ENCODE results near the gene ZNF787.

GRCh38 chr19:56148096-56148495 lies 27.0 kb upstream of the ZNF787 start:
- TF ChIP-seq ZNF8 (CRISPR knock-in tag; IDR thresholded peaks at IDR 0.05) (no peak), TCF4 (CRISPR knock-in tag; IDR thresholded peaks at IDR 0.05; ENCODE audit: borderline replicate concordance) (no peak), ARNTL (CRISPR knock-in tag; IDR thresholded peaks at IDR 0.05; ENCODE audit: borderline replicate concordance, low read depth) (no peak), RARB (CRISPR knock-in tag; IDR thresholded peaks at IDR 0.05) (no peak), GLIS3 (CRISPR knock-in tag; IDR thresholded peaks at IDR 0.05) (no peak), ZC3H10 (CRISPR knock-in tag; IDR thresholded peaks at IDR 0.05) (no peak), ZFP3 (CRISPR knock-in tag; IDR thresholded peaks at IDR 0.05) (no peak), TOX (CRISPR knock-in tag; IDR thresholded peaks at IDR 0.05; ENCODE audit: borderline replicate concordance) (no peak), CREB5 (CRISPR knock-in tag; IDR thresholded peaks at IDR 0.05; ENCODE audit: low read depth) (no peak), POU6F1 (CRISPR knock-in tag; IDR thresholded peaks at IDR 0.05; ENCODE audit: borderline replicate concordance, low read depth) (no peak), ZNF70 (CRISPR knock-in tag; IDR thresholded peaks at IDR 0.05) (no peak), PATZ1 (CRISPR knock-in tag; IDR thresholded peaks at IDR 0.05; ENCODE audit: borderline replicate concordance) (no peak), BACH2 (CRISPR knock-in tag; IDR thresholded peaks at IDR 0.05; ENCODE audit: borderline replicate concordance) (no peak), ZFP30 (CRISPR knock-in tag; IDR thresholded peaks at IDR 0.05) (no peak)

All from SK-N-SH treated with all-trans-retinoic acid at 6 μM for 48 hours (cell line).